ENCODE measurements around the gene KCNS1. TPM values are rescaled to one million over a fixed set of nuclear protein-coding genes. Genes with fewer than 3 reads are reported as not detected.
"Not testable (repeated sequence)": the region's sequence is repeated elsewhere in the genome, so short reads cannot be mapped to it uniquely, and the experiment has no call there.

The KCNS1 gene
- total RNA-seq (ENCODE audit: unreplicated experiment), result not detected
- long read RNA-seq, result 0 reads

GRCh38 chr20:45100563-45101245 is at the start of gene KCNS1:
TSS of gene KCNS1 (minus strand) at chr20:45101127. CDS start at chr20:45099236, 1,891 bp downstream.
- H3K4me1 Mint-ChIP-seq (ENCODE audit: low read depth, unreplicated experiment), result no peaks in the 10 kb centered on the region
- no peak within 1 kb of the TSS for H3K27ac Mint-ChIP-seq (ENCODE audit: unreplicated experiment)
- H3K9me3 Mint-ChIP-seq (ENCODE audit: unreplicated experiment), result peaks cover 5% of the 10 kb centered on the region
- peaks cover 15% of the 10 kb centered on the region for H3K27me3 Mint-ChIP-seq (ENCODE audit: unreplicated experiment)
- no peak for TF ChIP-seq CTCF (IDR thresholded peaks at IDR 0.05; ENCODE audit: partially characterized antibody, unreplicated experiment)
- peak; percentile 83 for DNase-seq
- no peak within 1 kb of the TSS for H3K4me3 Mint-ChIP-seq (ENCODE audit: unreplicated experiment)
- no peaks in the 10 kb centered on the region for H3K36me3 Mint-ChIP-seq (ENCODE audit: unreplicated experiment)

- Mint-ChIP-seq H3K4me1 (ENCODE audit: low read depth, unreplicated experiment) (no peaks in the 10 kb centered on the region), H3K27me3 (ENCODE audit: unreplicated experiment) (peaks cover 4% of the 10 kb centered on the region), H3K36me3 (ENCODE audit: unreplicated experiment) (no peaks in the 10 kb centered on the region), H3K27ac (ENCODE audit: unreplicated experiment) (no peak overlapping the region), H3K4me3 (ENCODE audit: unreplicated experiment) (no peak overlapping the region), H3K9me3 (ENCODE audit: unreplicated experiment) (no peaks in the 10 kb centered on the region)
- no peak for TF ChIP-seq CTCF (IDR thresholded peaks at IDR 0.05; ENCODE audit: partially characterized antibody, unreplicated experiment)
- DNase-seq, result no peak
Measured at GRCh38 chr20:45149062-45149461, 48.1 kb upstream of the KCNS1 start.

- no peak for DNase-seq
- no peaks in the 10 kb centered on the region for H3K36me3 Mint-ChIP-seq (ENCODE audit: unreplicated experiment)
- no peak overlapping the region for H3K27ac Mint-ChIP-seq (ENCODE audit: unreplicated experiment)
- TF ChIP-seq CTCF (IDR thresholded peaks at IDR 0.05; ENCODE audit: partially characterized antibody, unreplicated experiment), result no peak
- no peaks in the 10 kb centered on the region for H3K9me3 Mint-ChIP-seq (ENCODE audit: unreplicated experiment)
- no peaks in the 10 kb centered on the region for H3K4me1 Mint-ChIP-seq (ENCODE audit: low read depth, unreplicated experiment)
- no peaks in the 10 kb centered on the region for H3K27me3 Mint-ChIP-seq (ENCODE audit: unreplicated experiment)
- no peak overlapping the region for H3K4me3 Mint-ChIP-seq (ENCODE audit: unreplicated experiment)
Measured at GRCh38 chr20:45140836-45141235, 39.9 kb upstream of the KCNS1 start.

GRCh38 chr20:45139733-45140375 is 38.9 kb upstream of the KCNS1 start:
- not testable (repeated sequence) for H3K4me3 Mint-ChIP-seq (ENCODE audit: unreplicated experiment); H3K27ac Mint-ChIP-seq (ENCODE audit: unreplicated experiment); DNase-seq; H3K9me3 Mint-ChIP-seq (ENCODE audit: unreplicated experiment); H3K36me3 Mint-ChIP-seq (ENCODE audit: unreplicated experiment); H3K4me1 Mint-ChIP-seq (ENCODE audit: low read depth, unreplicated experiment); H3K27me3 Mint-ChIP-seq (ENCODE audit: unreplicated experiment)

- Mint-ChIP-seq H3K27me3 (ENCODE audit: unreplicated experiment) (no peaks in the 10 kb centered on the region), H3K36me3 (ENCODE audit: unreplicated experiment) (no peaks in the 10 kb centered on the region), H3K27ac (ENCODE audit: unreplicated experiment) (no peak overlapping the region), H3K4me3 (ENCODE audit: unreplicated experiment) (no peak overlapping the region), H3K9me3 (ENCODE audit: unreplicated experiment) (no peaks in the 10 kb centered on the region), H3K4me1 (ENCODE audit: low read depth, unreplicated experiment) (no peaks in the 10 kb centered on the region)
- TF ChIP-seq CTCF (IDR thresholded peaks at IDR 0.05; ENCODE audit: partially characterized antibody, unreplicated experiment), result peak; percentile 80
- DNase-seq, result peak; percentile 74
Measured at GRCh38 chr20:45138561-45139300, 37.8 kb upstream of the KCNS1 start.
